CD8-positive, alpha-beta memory T cell (primary cell): ENCODE measurements around the gene INHA. TPM values are rescaled to one million over a fixed set of nuclear protein-coding genes. Genes with fewer than 3 reads are reported as not detected.

Source experiments
- CTCF ChIA-PET: fragments of 350-600 bp; sonication (Branson Sonifier 250); formaldehyde crosslinking; loops from one replicate; lab custom pipeline; 2021; ENCODE audit warnings: antibody characterized with exemption; lab: Charles Lee
- POLR2A ChIA-PET: fragments of 350-600 bp; sonication (Branson Sonifier 250); formaldehyde crosslinking; loops from one replicate; lab custom pipeline; 2021; ENCODE audit warnings: antibody characterized with exemption; lab: Charles Lee
- DNase-seq, 5 donors: peaks; one replicate each; pipeline versions ENCODE4 v3.0.0 to v3.0.0-alpha.2; 2020 to 2022; ENCODE audit warnings: mixed read lengths in 1 of 5
- H3K27ac ChIP-seq: one replicate; pipeline ENCODE4 v1.7.0; 2013; ENCODE audit warnings: low read depth, mild to moderate bottlenecking, low read length, moderate library complexity
- H3K27me3 ChIP-seq: 2 replicates; pipeline ENCODE4 v1.7.0; 2013; ENCODE audit warnings: low read length, mild to moderate bottlenecking; ENCODE audit not compliant: insufficient read depth, poor library complexity, severe bottlenecking
- H3K36me3 ChIP-seq: 2 replicates; pipeline ENCODE4 v1.7.0; 2013; ENCODE audit warnings: mild to moderate bottlenecking, low read length, moderate library complexity; ENCODE audit not compliant: insufficient read depth
- H3K4me1 ChIP-seq: 2 replicates; pipeline ENCODE4 v1.7.0; 2013; ENCODE audit warnings: mild to moderate bottlenecking, low read length, moderate library complexity; ENCODE audit not compliant: insufficient read depth
- H3K4me3 ChIP-seq: 2 replicates; pipeline ENCODE4 v1.7.0; 2013; ENCODE audit warnings: mild to moderate bottlenecking, low read length
- H3K9me3 ChIP-seq: 2 replicates; pipeline ENCODE4 v1.7.0; 2013; ENCODE audit warnings: mild to moderate bottlenecking, low read length
- H3K27ac Mint-ChIP-seq, 8 donors: one replicate each; pipeline ENCODE4 v1.8.0; 2020 to 2021; ENCODE audit warnings: mixed read lengths in 8 of 8, mild to moderate bottlenecking in 6 of 8, inconsistent platforms in 3 of 8, moderate library complexity in 3 of 8
- H3K27me3 Mint-ChIP-seq, 2 donors: one replicate each; pipeline ENCODE4 v1.8.0; 2020 to 2021; ENCODE audit warnings: mixed read lengths in 2 of 2, mild to moderate bottlenecking in 1 of 2, moderate library complexity in 1 of 2
- H3K36me3 Mint-ChIP-seq, 3 donors: one replicate each; pipeline ENCODE4 v1.8.0; 2020 to 2021; ENCODE audit warnings: mixed read lengths in 3 of 3, inconsistent platforms in 1 of 3, mild to moderate bottlenecking in 1 of 3
- H3K4me1 Mint-ChIP-seq, 3 donors: one replicate each; pipeline ENCODE4 v1.8.0; 2020 to 2021; ENCODE audit warnings: mixed read lengths in 3 of 3, inconsistent platforms in 1 of 3, mild to moderate bottlenecking in 1 of 3
- H3K4me3 Mint-ChIP-seq, 7 donors: one replicate each; pipeline ENCODE4 v1.8.0; 2020 to 2021; ENCODE audit warnings: mixed read lengths in 7 of 7, mild to moderate bottlenecking in 6 of 7, moderate library complexity in 4 of 7, inconsistent platforms in 2 of 7
- H3K9me3 Mint-ChIP-seq, 5 donors: one replicate each; pipeline ENCODE4 v1.8.0; 2020 to 2022; ENCODE audit warnings: mixed read lengths in 5 of 5, mild to moderate bottlenecking in 3 of 5, moderate library complexity in 2 of 5, inconsistent platforms in 1 of 5
- polyA plus RNA-seq: library from polyadenylated mRNA; unstranded; fragments of 300-500 nt; fragmentation: Illumina TruSeq; gene quantifications from one replicate; pipeline ENCODE4 v1.2.3, GENCODE V29; 2021
- total RNA-seq, 2 experiments: library from RNA; stranded (reverse); gene quantifications; one replicate each; pipeline ENCODE4 v1.2.3, GENCODE V29; 2021

Gene INHA
- total and polyA plus RNA-seq, 3 experiments from 2014 or later = not detected

DNA sequence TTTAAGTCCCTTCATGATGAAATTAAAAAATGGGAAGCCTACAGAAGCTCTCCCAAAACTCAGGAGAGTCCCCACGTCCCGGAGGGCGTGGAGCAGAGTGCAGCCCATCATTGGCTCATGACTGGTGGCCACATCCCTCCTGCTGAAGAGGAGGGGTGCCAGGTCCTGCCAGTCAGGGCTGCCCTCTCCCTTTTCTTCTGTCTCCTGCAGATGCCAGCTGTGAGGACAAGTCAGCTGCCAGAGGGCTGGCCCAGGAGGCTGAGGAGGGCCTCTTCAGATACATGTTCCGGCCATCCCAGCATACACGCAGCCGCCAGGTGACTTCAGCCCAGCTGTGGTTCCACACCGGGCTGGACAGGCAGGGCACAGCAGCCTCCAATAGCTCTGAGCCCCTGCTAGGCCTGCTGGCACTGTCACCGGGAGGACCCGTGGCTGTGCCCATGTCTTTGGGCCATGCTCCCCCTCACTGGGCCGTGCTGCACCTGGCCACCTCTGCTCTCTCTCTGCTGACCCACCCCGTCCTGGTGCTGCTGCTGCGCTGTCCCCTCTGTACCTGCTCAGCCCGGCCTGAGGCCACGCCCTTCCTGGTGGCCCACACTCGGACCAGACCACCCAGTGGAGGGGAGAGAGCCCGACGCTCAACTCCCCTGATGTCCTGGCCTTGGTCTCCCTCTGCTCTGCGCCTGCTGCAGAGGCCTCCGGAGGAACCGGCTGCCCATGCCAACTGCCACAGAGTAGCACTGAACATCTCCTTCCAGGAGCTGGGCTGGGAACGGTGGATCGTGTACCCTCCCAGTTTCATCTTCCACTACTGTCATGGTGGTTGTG is 2.6 kb downstream of the INHA start:
- no peak for DNase-seq
- Histone ChIP-seq H3K4me3 (no peak overlapping the region), H3K27ac (no peak overlapping the region), H3K36me3 (no peaks in the 10 kb centered on the region), H3K27me3 (peaks cover 12% of the 10 kb centered on the region), H3K9me3 (no peaks in the 10 kb centered on the region), H3K4me1 (no peaks in the 10 kb centered on the region)
- Mint-ChIP-seq H3K27ac (no peak overlapping the region), H3K9me3 (no peaks in the 10 kb centered on the region), H3K27me3 (peaks cover 24 to 68% of the 10 kb centered on the region in 2 donors), H3K4me3 (no peak overlapping the region), H3K36me3 (no peaks in the 10 kb centered on the region), H3K4me1 (peaks cover 0 to 5% (median 0%) of the 10 kb centered on the region in 3 donors)
- POLR2A ChIA-PET = no interaction called here
- CTCF ChIA-PET = no interaction called here

DNA sequence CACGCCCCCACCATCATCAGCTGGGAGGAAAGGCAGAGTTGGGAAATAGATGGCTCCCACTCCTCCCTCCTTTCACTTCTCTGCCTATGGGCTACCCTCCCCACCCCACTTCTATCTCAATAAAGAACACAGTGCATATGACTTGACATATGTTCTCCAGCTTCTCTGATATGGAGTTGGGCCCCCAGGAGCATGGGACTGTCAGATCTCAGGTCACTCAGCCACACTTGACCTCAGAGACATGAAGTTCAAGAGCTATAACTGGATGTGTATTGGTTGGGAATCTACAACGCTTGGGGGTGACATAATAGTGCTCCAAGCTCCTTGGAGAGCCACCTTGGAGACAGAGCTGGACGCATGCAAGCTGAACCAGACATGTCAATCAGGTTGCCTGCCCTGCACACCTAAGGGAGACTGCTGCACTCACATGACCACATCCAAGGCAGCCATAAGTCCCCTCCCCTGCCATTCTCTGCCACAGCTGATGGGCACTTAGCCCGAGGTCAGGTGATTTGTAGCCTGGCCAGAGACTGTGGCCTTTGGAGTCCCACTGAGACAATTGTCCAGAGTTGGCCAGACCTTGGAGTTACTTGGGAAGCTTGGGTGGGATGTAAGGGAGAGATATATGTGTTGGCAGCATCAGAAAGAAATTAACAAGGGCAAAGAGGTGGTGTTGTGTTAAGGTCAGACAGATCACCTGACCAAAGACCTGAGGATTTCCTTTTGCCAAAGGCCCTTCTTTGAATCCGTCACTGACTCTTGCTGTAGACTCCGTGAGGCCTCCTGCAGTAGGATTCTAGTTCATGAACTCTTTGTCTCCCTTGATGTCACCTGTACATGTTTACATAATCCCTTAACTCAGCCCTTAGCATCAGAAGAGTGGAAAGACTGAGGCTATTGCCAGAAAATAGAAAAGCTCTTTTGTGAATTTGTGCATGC is 3.7 kb downstream of the INHA start:
- H3K4me3 ChIP-seq = no peak overlapping the region
- CTCF ChIA-PET = interaction anchor here (1.6 kb wide), 1 partner anchor 66 kb away, joined by 3 read pairs; no protein-coding TSS in a partner anchor
- no peaks in the 10 kb centered on the region for H3K9me3 Mint-ChIP-seq
- no peak for DNase-seq
- H3K27me3 ChIP-seq = peaks cover 12% of the 10 kb centered on the region
- peak overlapping the region in 2 of 7 donors; percentile 54 to 63 for H3K4me3 Mint-ChIP-seq
- H3K4me1 Mint-ChIP-seq = peaks cover 0 to 3% (median 0%) of the 10 kb centered on the region in 3 donors
- H3K27ac Mint-ChIP-seq = no peak overlapping the region
- H3K27me3 Mint-ChIP-seq = peaks cover 26 to 68% of the 10 kb centered on the region in 2 donors
- H3K4me1 ChIP-seq = no peaks in the 10 kb centered on the region
- H3K36me3 Mint-ChIP-seq = no peaks in the 10 kb centered on the region
- H3K9me3 ChIP-seq = no peaks in the 10 kb centered on the region
- no peaks in the 10 kb centered on the region for H3K36me3 ChIP-seq
- POLR2A ChIA-PET = no interaction called here
- H3K27ac ChIP-seq = no peak overlapping the region

DNA sequence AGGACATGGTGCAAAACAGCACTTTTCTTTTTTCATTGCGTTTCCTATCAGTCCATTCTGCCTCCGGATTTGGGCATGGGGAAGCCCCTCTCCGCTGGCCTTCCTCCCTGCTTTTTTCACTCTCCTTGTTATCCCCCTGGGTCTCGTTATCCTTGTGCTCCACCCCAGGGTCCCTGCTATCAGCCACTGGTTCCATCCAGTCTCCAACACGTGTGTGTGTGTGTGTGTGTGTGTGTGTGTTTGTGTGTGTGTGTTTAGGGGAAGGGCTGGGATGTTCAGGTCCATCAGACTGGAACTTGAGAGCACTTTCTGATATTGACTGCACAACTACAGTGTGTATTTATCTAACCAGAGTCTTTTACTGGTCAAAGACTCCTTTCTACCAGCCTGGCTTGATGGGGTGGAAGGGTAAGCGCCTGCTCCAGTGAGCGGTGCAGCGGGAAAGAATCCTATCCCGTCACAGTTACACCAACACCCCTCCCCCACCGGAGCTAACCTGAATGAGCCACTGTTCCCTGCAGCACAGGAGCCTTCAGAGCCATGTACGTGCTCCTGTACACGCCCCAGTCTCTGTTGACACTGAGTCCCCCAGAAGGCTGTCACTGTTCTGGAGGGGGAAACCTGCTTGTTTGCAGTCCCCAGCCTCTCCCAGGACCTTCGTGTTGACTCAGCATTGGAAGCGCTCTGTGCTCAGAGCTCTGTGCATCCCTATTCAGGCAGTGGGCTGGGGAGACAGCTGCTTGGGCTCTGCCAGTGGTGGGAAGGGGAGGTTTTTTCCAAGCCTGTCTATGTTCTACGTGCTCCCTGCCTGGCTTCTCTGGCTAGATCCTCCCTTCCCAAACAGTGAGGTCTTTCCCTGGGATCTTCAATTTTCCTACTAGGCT is 4.6 kb downstream of the INHA start:
- Mint-ChIP-seq H3K27me3 (peaks cover 26 to 66% of the 10 kb centered on the region in 2 donors), H3K4me3 (no peak overlapping the region), H3K4me1 (peaks cover 0 to 2% (median 0%) of the 10 kb centered on the region in 3 donors), H3K9me3 (no peaks in the 10 kb centered on the region), H3K27ac (no peak overlapping the region), H3K36me3 (no peaks in the 10 kb centered on the region)
- DNase-seq = no peak
- Histone ChIP-seq H3K9me3 (no peaks in the 10 kb centered on the region), H3K4me1 (no peaks in the 10 kb centered on the region), H3K27ac (peak overlapping the region; percentile 9), H3K4me3 (no peak overlapping the region), H3K36me3 (no peaks in the 10 kb centered on the region), H3K27me3 (peaks cover 8% of the 10 kb centered on the region)
- CTCF ChIA-PET = interaction anchor here (1.6 kb wide), 1 partner anchor 67 kb away, joined by 3 read pairs; no protein-coding TSS in a partner anchor
- POLR2A ChIA-PET = no interaction called here

DNA sequence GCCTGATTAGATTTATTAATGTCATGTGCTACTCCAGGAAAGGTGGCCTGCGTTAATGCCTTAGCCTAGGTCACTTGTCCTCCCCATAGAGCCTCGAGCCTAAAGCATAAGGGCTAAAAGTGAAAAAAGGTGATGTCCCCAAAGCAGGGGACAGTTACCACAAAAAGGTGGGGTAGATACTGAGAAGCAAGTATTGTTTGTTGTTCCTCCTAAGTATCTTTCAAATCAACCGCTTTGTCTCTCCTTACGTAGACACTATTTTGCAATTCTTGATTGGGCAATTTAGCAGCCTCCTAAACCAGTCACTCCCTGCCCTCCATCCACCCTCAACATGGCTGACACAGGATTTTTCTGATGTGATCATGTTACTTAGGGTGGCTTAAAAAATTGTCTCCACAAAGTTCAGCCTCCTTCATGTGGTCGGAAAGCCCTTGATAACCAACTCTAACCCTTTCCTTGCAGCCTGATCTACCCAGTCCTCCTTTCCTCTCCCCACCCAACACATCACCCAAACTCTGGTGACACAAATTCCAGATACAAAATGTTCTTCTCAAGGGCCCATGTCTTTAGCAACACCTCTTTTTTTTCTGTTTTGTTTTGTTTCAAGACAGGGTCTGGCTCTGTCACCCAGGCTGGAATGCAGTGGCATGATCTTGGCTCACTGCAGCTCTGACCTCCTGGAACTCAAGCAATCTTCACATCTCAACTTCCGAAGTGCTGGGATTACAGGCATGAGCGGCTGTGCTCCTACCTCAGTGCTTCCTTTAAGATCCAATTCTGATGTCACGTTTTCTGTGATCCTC is 6.9 kb downstream of the INHA start:
- Mint-ChIP-seq H3K27me3 (peaks cover 8 to 50% of the 10 kb centered on the region in 2 donors), H3K9me3 (no peaks in the 10 kb centered on the region), H3K4me3 (peak overlapping the region in 1 of 7 donors; percentile 61), H3K36me3 (no peaks in the 10 kb centered on the region), H3K27ac (peak overlapping the region in 1 of 8 donors; percentile 19), H3K4me1 (no peaks in the 10 kb centered on the region)
- Histone ChIP-seq H3K27ac (no peak overlapping the region), H3K4me1 (no peaks in the 10 kb centered on the region), H3K9me3 (no peaks in the 10 kb centered on the region), H3K27me3 (no peaks in the 10 kb centered on the region), H3K36me3 (no peaks in the 10 kb centered on the region), H3K4me3 (no peak overlapping the region)
- ChIA-PET POLR2A (no interaction called here), CTCF (no interaction called here)
- DNase-seq = no peak

DNA sequence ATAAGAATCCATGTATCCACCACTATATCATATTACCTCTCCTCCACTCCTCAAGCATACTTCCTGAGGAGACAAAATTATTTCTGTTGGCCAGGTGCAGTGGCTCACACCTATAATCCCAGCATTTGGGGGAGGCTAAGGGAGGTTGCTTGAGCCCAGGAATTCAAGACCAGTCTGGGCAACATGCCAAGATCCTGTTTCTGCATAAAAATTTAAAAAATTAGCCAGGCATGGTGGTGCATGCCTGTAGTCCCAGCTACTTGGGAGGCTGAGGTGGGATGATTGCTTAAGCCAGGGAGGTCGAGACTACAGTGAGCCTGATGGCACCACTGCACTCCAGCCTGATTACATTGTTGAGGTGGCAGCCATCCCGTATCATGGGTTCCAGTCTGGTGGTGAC is 9.2 kb downstream of the INHA start:
- no peak overlapping the region for H3K27ac Mint-ChIP-seq
- H3K36me3 Mint-ChIP-seq = no peaks in the 10 kb centered on the region
- no peak overlapping the region for H3K4me3 Mint-ChIP-seq
- Histone ChIP-seq H3K4me3 (no peak overlapping the region), H3K4me1 (no peaks in the 10 kb centered on the region), H3K27me3 (no peaks in the 10 kb centered on the region), H3K27ac (no peak overlapping the region), H3K9me3 (no peaks in the 10 kb centered on the region), H3K36me3 (no peaks in the 10 kb centered on the region)
- ChIA-PET CTCF (no interaction called here), POLR2A (no interaction called here)
- H3K4me1 Mint-ChIP-seq = no peaks in the 10 kb centered on the region
- DNase-seq = no peak
- no peaks in the 10 kb centered on the region for H3K9me3 Mint-ChIP-seq
- H3K27me3 Mint-ChIP-seq = peaks cover 7 to 43% of the 10 kb centered on the region in 2 donors

DNA sequence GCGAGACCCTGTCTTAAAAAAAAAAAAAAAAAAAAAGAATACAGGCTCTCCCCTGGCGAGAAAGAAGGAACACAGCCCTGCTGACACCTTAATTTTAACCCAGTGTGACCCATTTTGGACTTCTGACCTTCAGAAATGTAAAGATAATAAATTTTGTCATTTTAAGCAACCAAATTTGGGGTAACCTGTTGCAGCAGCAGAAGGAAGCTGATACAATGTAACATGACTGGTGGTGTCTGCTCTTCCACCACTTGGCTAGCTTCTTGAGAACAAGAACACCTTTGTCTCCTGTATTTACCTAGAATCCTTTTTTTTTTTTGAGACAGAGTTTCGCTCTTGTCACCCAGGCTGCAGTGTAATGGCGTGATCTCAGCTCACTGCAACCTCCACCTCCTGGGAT is 19.0 kb downstream of the INHA start:
- ChIA-PET CTCF (interaction anchor here (1.1 to 1.5 kb wide), 2 partner anchors 9 to 50 kb away, joined by 4 read pairs; no protein-coding TSS in a partner anchor), POLR2A (interaction anchor here (0.6 kb wide), 1 partner anchor 338 kb away, joined by 6 read pairs; the partner anchor contains the start of gene TUBA4B)
- no peak for DNase-seq
- Histone ChIP-seq H3K27me3 (no peaks in the 10 kb centered on the region), H3K36me3 (no peaks in the 10 kb centered on the region), H3K9me3 (no peaks in the 10 kb centered on the region), H3K27ac (no peak overlapping the region), H3K4me3 (no peak overlapping the region), H3K4me1 (no peaks in the 10 kb centered on the region)
- H3K4me3 Mint-ChIP-seq = no peak overlapping the region
- H3K9me3 Mint-ChIP-seq = no peaks in the 10 kb centered on the region
- H3K27me3 Mint-ChIP-seq = peaks cover 9 to 45% of the 10 kb centered on the region in 2 donors
- H3K27ac Mint-ChIP-seq = no peak overlapping the region
- H3K36me3 Mint-ChIP-seq = peaks cover 0 to 2% (median 0%) of the 10 kb centered on the region in 3 donors
- no peaks in the 10 kb centered on the region for H3K4me1 Mint-ChIP-seq

DNA sequence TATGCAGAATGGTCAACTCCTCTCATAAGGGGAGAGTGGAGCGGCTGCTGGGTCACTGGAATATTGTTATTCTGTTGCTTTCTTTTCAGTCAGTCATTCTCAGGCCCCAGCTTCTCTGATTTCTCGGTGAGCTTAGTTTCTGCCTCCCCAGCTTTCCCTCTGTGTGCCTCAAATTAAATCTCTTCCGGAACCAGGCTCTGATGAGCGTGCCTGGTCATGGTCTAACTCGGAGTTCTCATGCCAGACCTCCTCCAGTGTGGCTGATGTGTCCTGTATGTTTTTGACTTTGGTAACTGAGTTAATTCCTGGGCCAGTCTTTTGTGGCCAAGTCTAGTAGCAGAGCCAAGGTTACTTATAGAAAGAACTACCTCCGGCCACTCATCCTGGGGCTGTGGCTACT is 20.6 kb downstream of the INHA start:
- peaks cover 7% of the 10 kb centered on the region for H3K4me1 ChIP-seq
- no peak overlapping the region for H3K27ac ChIP-seq
- no peaks in the 10 kb centered on the region for H3K9me3 ChIP-seq
- POLR2A ChIA-PET = no interaction called here
- H3K4me3 Mint-ChIP-seq = peak overlapping the region in 1 of 7 donors; percentile 39
- no peak overlapping the region for H3K4me3 ChIP-seq
- DNase-seq = no peak
- no peaks in the 10 kb centered on the region for H3K36me3 ChIP-seq
- H3K27me3 ChIP-seq = no peaks in the 10 kb centered on the region
- H3K9me3 Mint-ChIP-seq = no peaks in the 10 kb centered on the region
- H3K27me3 Mint-ChIP-seq = peaks cover 9 to 30% of the 10 kb centered on the region in 2 donors
- H3K36me3 Mint-ChIP-seq = peaks cover 0 to 4% (median 2%) of the 10 kb centered on the region in 3 donors
- peaks cover 0 to 10% (median 10%) of the 10 kb centered on the region in 3 donors for H3K4me1 Mint-ChIP-seq
- CTCF ChIA-PET = no interaction called here
- no peak overlapping the region for H3K27ac Mint-ChIP-seq
